DND-41 (cell line): Measurements from ENCODE around the gene HTR3C.

Experiments
- EZH2 ChIP-seq: IDR thresholded peaks from 3 replicates; pipeline ENCODE4 v1.6.1; 2012; ENCODE audit warnings: borderline replicate concordance, low read depth, mild to moderate bottlenecking, moderate library complexity, low read length, inconsistent platforms; ENCODE audit not compliant: severe bottlenecking
- TF ChIP-seq, protein P1 (sequence below): IDR thresholded peaks from 2 replicates; pipeline ENCODE4 v1.5.1; 2012; ENCODE audit warnings: borderline replicate concordance, low read length, moderate library complexity, mild to moderate bottlenecking; ENCODE audit not compliant: poor library complexity, severe bottlenecking; ENCODE audit errors: extremely low read depth

- TF ChIP-seq, protein P1, sequence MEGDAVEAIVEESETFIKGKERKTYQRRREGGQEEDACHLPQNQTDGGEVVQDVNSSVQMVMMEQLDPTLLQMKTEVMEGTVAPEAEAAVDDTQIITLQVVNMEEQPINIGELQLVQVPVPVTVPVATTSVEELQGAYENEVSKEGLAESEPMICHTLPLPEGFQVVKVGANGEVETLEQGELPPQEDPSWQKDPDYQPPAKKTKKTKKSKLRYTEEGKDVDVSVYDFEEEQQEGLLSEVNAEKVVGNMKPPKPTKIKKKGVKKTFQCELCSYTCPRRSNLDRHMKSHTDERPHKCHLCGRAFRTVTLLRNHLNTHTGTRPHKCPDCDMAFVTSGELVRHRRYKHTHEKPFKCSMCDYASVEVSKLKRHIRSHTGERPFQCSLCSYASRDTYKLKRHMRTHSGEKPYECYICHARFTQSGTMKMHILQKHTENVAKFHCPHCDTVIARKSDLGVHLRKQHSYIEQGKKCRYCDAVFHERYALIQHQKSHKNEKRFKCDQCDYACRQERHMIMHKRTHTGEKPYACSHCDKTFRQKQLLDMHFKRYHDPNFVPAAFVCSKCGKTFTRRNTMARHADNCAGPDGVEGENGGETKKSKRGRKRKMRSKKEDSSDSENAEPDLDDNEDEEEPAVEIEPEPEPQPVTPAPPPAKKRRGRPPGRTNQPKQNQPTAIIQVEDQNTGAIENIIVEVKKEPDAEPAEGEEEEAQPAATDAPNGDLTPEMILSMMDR, result no peak
- TF ChIP-seq EZH2, result no peak
Measured at GRCh38 chr3:184029443-184029842, 23.4 kb upstream of the HTR3C start.
